Activated naive CD4-positive, alpha-beta T cell treated with anti-CD3 and anti-CD28 coated beads, Interleukin-2, amount 50 U/mL, for 72 hours (primary cell): Measurements from ENCODE around the gene TMX2. TPM values are rescaled to one million over a fixed set of nuclear protein-coding genes. Genes with fewer than 3 reads are reported as not detected.

Experiments
- ATAC-seq, 2 donors: fragments of 150-1000 bp; cut with Tn5 transposase; 2 replicates each; pipeline ENCODE4 v1.10.0; 2021; ENCODE audit warnings: mild to moderate bottlenecking in 2 of 2, moderate library complexity in 2 of 2
- DNase-seq, 2 donors: peaks; one replicate each; pipeline ENCODE4 v3.0.0; 2021 to 2022; ENCODE audit warnings: low spot score in 2 of 2
- H3K27ac Mint-ChIP-seq, 2 donors: one replicate each; pipeline ENCODE4 v1.8.0; 2022; ENCODE audit warnings: mild to moderate bottlenecking in 2 of 2, mixed read lengths in 2 of 2
- H3K36me3 Mint-ChIP-seq, 2 donors: one replicate each; pipeline ENCODE4 v1.8.0; 2022; ENCODE audit warnings: mixed read lengths in 2 of 2
- H3K9me3 Mint-ChIP-seq, 2 donors: one replicate each; pipeline ENCODE4 v1.8.0; 2022; ENCODE audit warnings: mixed read lengths in 2 of 2
- total RNA-seq, 2 donors: library from RNA; stranded (reverse); gene quantifications; one replicate each; pipeline ENCODE4 v1.2.3, GENCODE V29; 2022

TMX2 gene
- total RNA-seq, 2 donors from 2014 or later: 51.1 to 52.7 TPM

GRCh38 chr11:57751176-57751575 is 38.8 kb downstream of the TMX2 start:
- DNase-seq: no peak
- Mint-ChIP-seq H3K9me3 (no peaks in the 10 kb centered on the region), H3K27ac (no peak overlapping the region), H3K36me3 (peaks cover 0 to 5% of the 10 kb centered on the region in 2 donors)
- ATAC-seq: no peak

GRCh38 chr11:57751676-57752253 is 39.4 kb downstream of the TMX2 start, which contains the start of gene BTBD18:
BTBD18 (minus strand) TSS chr11:57751819; CDS start chr11:57751188, 631 bp downstream.
- no peaks in the 10 kb centered on the region for H3K36me3 Mint-ChIP-seq
- ATAC-seq (peak in 1 of 2 donors; percentile 48), DNase-seq (no peak)
- H3K27ac Mint-ChIP-seq: peak within 1 kb of the TSS; percentile 29 to 87
- H3K9me3 Mint-ChIP-seq: no peaks in the 10 kb centered on the region

DNA sequence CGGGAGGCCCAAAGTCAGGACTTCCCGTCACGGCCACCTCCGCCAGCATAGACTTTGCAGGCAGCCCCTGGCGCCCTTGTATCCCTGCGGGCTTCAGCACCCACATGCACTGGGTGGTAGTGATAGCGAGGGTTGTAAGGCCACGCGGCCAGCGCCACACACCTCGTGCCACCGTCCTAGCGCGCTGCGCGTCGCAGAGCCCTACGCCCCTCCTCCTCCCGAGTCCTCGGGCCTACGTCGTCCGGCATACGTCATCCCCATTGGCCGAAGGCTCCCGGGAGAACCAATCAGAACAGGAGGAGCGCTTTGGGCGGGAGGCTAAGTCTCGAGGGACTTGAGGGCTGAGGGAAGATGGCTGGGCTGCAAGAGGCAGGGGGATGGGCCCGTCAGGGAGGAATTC is 40.6 kb downstream of the TMX2 start:
- DNase-seq: no peak
- Mint-ChIP-seq H3K9me3 (no peaks in the 10 kb centered on the region), H3K27ac (no peak overlapping the region), H3K36me3 (no peaks in the 10 kb centered on the region)
- no peak for ATAC-seq

DNA sequence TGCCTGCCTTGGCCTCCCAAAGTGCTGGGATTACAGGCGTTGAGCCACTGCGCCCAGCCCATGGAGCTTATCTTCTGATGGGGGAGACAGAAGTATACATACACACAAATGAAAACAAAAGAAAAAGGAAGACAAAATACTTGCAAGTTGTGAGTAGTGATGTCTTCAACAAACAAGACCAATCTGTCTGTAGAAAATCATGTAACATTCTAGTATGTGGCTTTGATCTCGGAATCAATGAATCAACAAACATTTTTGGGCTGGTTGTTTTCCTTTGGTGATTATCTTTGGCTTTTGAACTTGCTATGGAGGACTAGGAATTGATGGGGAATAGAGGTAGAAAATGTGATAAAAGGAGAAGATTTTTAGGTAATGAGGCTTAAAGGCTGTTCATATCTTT is 45.8 kb downstream of the TMX2 start:
- Mint-ChIP-seq H3K9me3 (no peaks in the 10 kb centered on the region), H3K36me3 (peaks cover 4 to 6% of the 10 kb centered on the region in 2 donors), H3K27ac (peak overlapping the region in 1 of 2 donors; percentile 7)
- no peak for DNase-seq
- no peak for ATAC-seq

GRCh38 chr11:57761301-57762234 is 49.2 kb downstream of the TMX2 start, which contains the start of gene CTNND1:
CTNND1 (plus strand) TSS chr11:57761802; CDS start chr11:57791479, 29,677 bp downstream.
- peak in 1 of 2 donors; percentile 37 for ATAC-seq

GRCh38 chr11:57762235-57762861 is 50.0 kb downstream of the TMX2 start:
- Mint-ChIP-seq H3K36me3 (peaks cover 4 to 6% of the 10 kb centered on the region in 2 donors), H3K9me3 (no peaks in the 10 kb centered on the region), H3K27ac (peak overlapping the region in 1 of 2 donors; percentile 5)
- no peak for ATAC-seq
- DNase-seq: no peak

More at GRCh38 chr11:57761301-57762234, 49.2 kb downstream of the TMX2 start, which contains the start of gene CTNND1:
- Mint-ChIP-seq H3K36me3 (peaks cover 4 to 6% of the 10 kb centered on the region in 2 donors), H3K27ac (peak within 1 kb of the TSS; percentile 4 to 5), H3K9me3 (no peaks in the 10 kb centered on the region)
- DNase-seq: no peak

DNA sequence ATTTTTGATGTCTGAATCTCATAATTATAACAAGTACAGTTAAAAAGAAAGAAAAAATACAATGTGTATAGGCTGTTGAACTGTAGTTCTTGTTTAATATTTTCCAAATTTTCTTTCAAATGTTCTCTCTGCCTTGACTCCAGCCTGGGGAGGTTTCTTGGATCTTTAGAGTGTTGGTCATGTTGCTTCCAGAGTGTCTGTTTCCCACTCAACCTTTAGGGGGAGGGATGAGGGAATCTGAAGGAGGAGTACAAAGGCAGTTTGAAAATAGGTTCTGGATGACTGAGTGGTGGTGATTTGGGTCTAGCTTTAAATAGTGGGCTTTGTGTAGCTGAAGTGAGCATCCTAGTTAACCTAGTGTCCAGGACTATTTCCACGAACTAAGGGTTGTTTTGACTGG is 51.2 kb downstream of the TMX2 start:
- DNase-seq (no peak), ATAC-seq (no peak)
- no peak overlapping the region for H3K27ac Mint-ChIP-seq
- peaks cover 4 to 6% of the 10 kb centered on the region in 2 donors for H3K36me3 Mint-ChIP-seq
- H3K9me3 Mint-ChIP-seq: no peaks in the 10 kb centered on the region

DNA sequence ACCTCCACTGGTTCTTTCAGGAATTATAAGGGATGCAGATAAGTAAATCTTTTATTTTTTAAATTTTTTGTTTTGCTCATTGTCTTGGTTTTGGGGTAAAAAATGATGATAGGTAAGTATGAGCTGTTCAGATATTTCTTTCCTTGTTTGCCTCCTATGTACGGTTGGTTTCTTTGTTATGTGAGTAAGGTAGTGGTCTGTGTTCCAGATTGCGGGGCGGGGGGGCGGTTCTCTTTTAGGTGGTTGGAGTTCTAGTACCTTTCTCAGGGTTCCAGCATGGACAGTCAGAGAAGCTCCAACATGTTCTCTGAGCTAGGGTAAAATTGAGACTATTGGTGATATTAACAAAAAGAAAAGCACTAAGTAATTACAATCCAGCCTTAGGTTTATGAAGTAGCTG is 51.6 kb downstream of the TMX2 start:
- peaks cover 4 to 6% of the 10 kb centered on the region in 2 donors for H3K36me3 Mint-ChIP-seq
- no peak overlapping the region for H3K27ac Mint-ChIP-seq
- DNase-seq (no peak), ATAC-seq (no peak)
- H3K9me3 Mint-ChIP-seq: no peaks in the 10 kb centered on the region

DNA sequence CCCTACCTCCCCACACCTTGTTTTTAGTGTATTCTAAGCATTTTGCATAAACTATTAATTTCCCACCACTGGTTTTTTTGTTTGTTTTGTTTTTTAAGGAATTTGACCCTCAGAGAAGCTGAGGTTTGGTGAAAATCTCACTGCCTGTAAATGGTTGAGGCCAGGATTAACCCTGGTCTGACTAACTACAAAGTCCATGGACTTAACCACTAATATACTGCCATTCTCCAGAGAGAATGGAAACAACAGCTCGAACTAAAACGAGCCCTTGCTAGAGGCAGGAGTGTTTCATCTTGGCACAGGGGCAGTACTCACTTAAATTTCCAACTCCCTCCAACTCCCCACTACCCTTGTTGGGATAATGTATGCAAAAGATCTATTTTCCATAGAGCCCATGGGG is 52.2 kb downstream of the TMX2 start:
- no peak for ATAC-seq
- DNase-seq: no peak
- Mint-ChIP-seq H3K9me3 (no peaks in the 10 kb centered on the region), H3K36me3 (peaks cover 4 to 6% of the 10 kb centered on the region in 2 donors), H3K27ac (no peak overlapping the region)

DNA sequence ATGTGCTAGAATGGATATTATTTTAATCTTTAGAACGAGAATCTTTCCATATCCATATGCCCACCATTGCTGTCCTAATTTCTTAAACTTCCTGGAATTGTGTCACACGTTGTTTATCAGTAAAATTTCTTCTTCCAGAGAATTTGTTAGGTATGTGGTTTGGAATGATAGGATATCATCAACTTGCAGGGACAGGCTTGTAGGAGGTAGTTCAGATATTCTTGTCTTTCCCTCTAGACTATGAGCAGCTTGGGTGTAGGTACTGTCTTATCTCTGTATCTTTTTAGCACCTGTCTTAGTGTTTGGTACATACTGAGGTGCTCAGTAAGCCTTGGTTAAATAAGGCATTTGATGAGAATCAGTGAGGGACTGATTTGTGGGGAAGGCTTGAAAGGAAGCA is 52.6 kb downstream of the TMX2 start:
- Mint-ChIP-seq H3K36me3 (peaks cover 4 to 6% of the 10 kb centered on the region in 2 donors), H3K27ac (no peak overlapping the region), H3K9me3 (no peaks in the 10 kb centered on the region)
- no peak for DNase-seq
- ATAC-seq: no peak

GRCh38 chr11:57770793-57771192 is 58.4 kb downstream of the TMX2 start:
- no peak for DNase-seq
- Mint-ChIP-seq H3K27ac (no peak overlapping the region), H3K36me3 (no peaks in the 10 kb centered on the region), H3K9me3 (no peaks in the 10 kb centered on the region)
- no peak for ATAC-seq

GRCh38 chr11:57771365-57771764 is 59.0 kb downstream of the TMX2 start:
- Mint-ChIP-seq H3K27ac (no peak overlapping the region), H3K36me3 (no peaks in the 10 kb centered on the region), H3K9me3 (no peaks in the 10 kb centered on the region)
- no peak for DNase-seq
- no peak for ATAC-seq

GRCh38 chr11:57772562-57772961 is 60.2 kb downstream of the TMX2 start:
- H3K36me3 Mint-ChIP-seq: no peaks in the 10 kb centered on the region
- H3K27ac Mint-ChIP-seq: no peak overlapping the region
- no peaks in the 10 kb centered on the region for H3K9me3 Mint-ChIP-seq
- no peak for ATAC-seq
- DNase-seq: no peak

DNA sequence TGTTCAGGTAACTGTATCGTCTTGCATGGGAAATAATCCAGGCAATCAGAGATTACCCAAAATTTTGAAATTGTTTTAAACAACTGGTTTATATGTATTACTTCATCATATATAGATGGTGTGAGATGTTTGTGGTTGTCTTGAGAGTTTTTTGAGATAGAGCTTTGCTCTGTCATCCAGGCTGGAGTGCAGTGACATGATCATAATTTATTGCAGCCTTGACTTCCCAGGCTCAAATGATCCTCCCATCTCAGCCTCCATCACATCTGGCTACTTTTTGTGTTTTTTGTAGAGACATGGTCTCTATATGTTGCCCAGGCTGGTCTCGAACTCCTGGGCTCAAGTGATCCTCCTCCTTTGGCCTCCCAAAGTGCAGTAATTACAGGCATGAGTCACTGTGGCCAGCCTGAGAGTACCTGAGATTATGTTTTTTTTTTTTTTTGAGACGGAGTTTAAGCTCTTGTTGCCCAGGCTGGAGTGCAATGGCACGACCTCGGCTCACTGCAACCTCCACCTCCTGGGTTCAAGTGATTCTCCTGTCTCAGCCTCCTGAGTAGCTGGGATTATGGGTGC is 60.7 kb downstream of the TMX2 start:
- no peaks in the 10 kb centered on the region for H3K9me3 Mint-ChIP-seq
- H3K36me3 Mint-ChIP-seq: no peaks in the 10 kb centered on the region
- DNase-seq: no peak
- H3K27ac Mint-ChIP-seq: no peak overlapping the region
- no peak for ATAC-seq

DNA sequence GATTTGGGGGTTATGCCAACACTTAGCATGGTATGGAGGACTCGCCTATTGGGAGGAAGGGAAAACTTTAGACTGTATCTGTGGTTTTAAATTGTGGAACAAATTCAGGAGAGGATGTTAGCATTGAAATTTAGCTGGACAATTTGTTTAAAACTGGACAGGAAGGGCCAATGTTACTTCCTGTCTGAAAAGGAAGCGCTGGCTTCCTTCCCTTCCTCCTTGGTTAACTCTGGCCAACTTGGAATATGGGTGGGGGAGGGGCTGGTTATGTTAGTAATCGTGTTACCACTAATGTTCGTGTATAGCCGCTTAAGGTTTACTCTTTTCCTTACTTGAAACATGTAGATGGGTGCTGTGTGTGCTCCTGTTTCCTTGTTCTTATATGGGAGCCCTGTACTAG is 63.1 kb downstream of the TMX2 start:
- H3K27ac Mint-ChIP-seq: no peak overlapping the region
- H3K9me3 Mint-ChIP-seq: no peaks in the 10 kb centered on the region
- H3K36me3 Mint-ChIP-seq: no peaks in the 10 kb centered on the region
- no peak for DNase-seq
- ATAC-seq: no peak

DNA sequence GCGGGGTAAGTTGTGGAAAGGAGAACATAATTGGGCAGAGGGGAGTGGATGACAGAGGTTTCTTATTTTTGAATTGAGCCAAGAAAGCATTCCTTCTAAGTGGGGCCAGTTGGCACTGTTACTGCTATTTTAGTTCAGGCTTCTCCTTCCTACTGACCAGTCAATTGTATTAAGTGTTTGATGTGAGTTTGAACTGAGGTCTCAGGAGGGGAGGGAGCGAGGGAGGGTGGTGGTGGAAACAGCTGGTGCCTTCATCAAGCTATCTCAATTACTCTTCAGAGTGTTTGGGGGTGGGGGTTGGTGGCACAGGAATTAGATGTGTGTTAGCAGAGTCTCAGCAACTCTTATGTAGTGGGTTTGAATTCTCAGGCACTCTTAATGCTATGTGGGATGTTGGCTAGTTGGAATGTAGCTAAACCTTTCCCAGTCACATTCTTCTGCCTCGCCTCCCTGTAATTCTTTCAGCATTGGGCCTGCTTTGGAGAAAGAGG is 63.7 kb downstream of the TMX2 start:
- no peak for DNase-seq
- no peak for ATAC-seq
- Mint-ChIP-seq H3K27ac (peak overlapping the region in 1 of 2 donors; percentile 18), H3K9me3 (no peaks in the 10 kb centered on the region), H3K36me3 (no peaks in the 10 kb centered on the region)
